Stimulated activated CD8-positive, alpha-beta memory T cell treated with anti-CD3 and anti-CD28 coated beads, Interleukin-12 subunit alpha, Interleukin-12 subunit beta, amount 100 ng/mL, for 4 hours (primary cell): Measurements from ENCODE around the gene C1QC.
A peak's percentile ranks its signal among the peaks of the same experiment; 100 is the strongest.

ENCODE experiments used
- DNase-seq: peaks from one replicate; pipeline ENCODE4 v3.0.0-alpha.2; 2020; ENCODE audit warnings: low read depth

C1QC gene

GRCh38 chr1:22619798-22620197 lies 23.6 kb upstream of the C1QC start:
- DNase-seq, result no peak

GRCh38 chr1:22621761-22622160 lies 21.7 kb upstream of the C1QC start:
- no peak for DNase-seq

GRCh38 chr1:22625262-22625925 lies 18.0 kb upstream of the C1QC start:
- DNase-seq, result no peak

GRCh38 chr1:22626237-22627157 lies 16.9 kb upstream of the C1QC start:
- no peak for DNase-seq

GRCh38 chr1:22627331-22627730 lies 16.1 kb upstream of the C1QC start:
- DNase-seq, result no peak

- no peak for DNase-seq
Observed at GRCh38 chr1:22628698-22629444, 14.6 kb upstream of the C1QC start.

GRCh38 chr1:22629886-22630285 lies 13.5 kb upstream of the C1QC start:
- DNase-seq, result no peak

GRCh38 chr1:22633697-22634463 lies 9.6 kb upstream of the C1QC start:
- DNase-seq, result no peak

- DNase-seq, result no peak
Observed at GRCh38 chr1:22635436-22635835, 8.0 kb upstream of the C1QC start.

GRCh38 chr1:22636353-22636752 lies 7.1 kb upstream of the C1QC start, which contains the start of gene C1QA:
Gene C1QA (plus strand): TSS chr1:22636628. CDS start chr1:22637617, 989 bp downstream.
- DNase-seq, result no peak

- DNase-seq, result no peak
Observed at GRCh38 chr1:22636927-22637326, 6.5 kb upstream of the C1QC start.

- DNase-seq, result no peak
Observed at GRCh38 chr1:22637907-22638445, 5.5 kb upstream of the C1QC start.

- no peak for DNase-seq
Observed at GRCh38 chr1:22638476-22639234, 4.8 kb upstream of the C1QC start.

GRCh38 chr1:22639286-22639685 lies 4.1 kb upstream of the C1QC start:
- DNase-seq, result no peak

- DNase-seq, result no peak
Observed at GRCh38 chr1:22641247-22641646, 2.2 kb upstream of the C1QC start.

- peak; percentile 36 for DNase-seq
Observed at GRCh38 chr1:22641906-22642636, 1.4 kb upstream of the C1QC start.

- DNase-seq, result no peak
Observed at GRCh38 chr1:22643928-22644327, 495 bp downstream of the C1QC start.

- no peak for DNase-seq
Observed at GRCh38 chr1:22645931-22646330, 2.5 kb downstream of the C1QC start.

- no peak for DNase-seq
Observed at GRCh38 chr1:22646384-22646783, 3.0 kb downstream of the C1QC start.

- no peak for DNase-seq
Observed at GRCh38 chr1:22650089-22650693, 6.8 kb downstream of the C1QC start.
